T-helper 2 cell treated with Interferon-gamma antibody and Interleukin-4, amounts not matched to agents 5 μg/mL and 100 μg/mL, for 36 hours (primary cell): ENCODE results near the gene SUSD6.
A peak's percentile ranks its signal among the peaks of the same experiment; 100 is the strongest.
"Not testable (repeated sequence)": the region's sequence is repeated elsewhere in the genome, so short reads cannot be mapped to it uniquely, and the experiment has no call there.

Experiments
- DNase-seq: peaks from one replicate; pipeline ENCODE4 v3.0.0; 2021; ENCODE audit warnings: low spot score
- H3K27ac Mint-ChIP-seq: one replicate; pipeline ENCODE4 v1.8.0; 2021; ENCODE audit warnings: mild to moderate bottlenecking, mixed read lengths
- H3K27me3 Mint-ChIP-seq: one replicate; pipeline ENCODE4 v1.8.0; 2021; ENCODE audit warnings: low read depth, mixed read lengths
- H3K36me3 Mint-ChIP-seq: one replicate; pipeline ENCODE4 v1.8.0; 2021; ENCODE audit warnings: low read depth, mixed read lengths
- H3K4me1 Mint-ChIP-seq: one replicate; pipeline ENCODE4 v1.8.0; 2021; ENCODE audit warnings: low read depth, mixed read lengths
- H3K4me3 Mint-ChIP-seq: one replicate; pipeline ENCODE4 v1.8.0; 2022; ENCODE audit warnings: mild to moderate bottlenecking, moderate library complexity, mixed read lengths
- H3K9me3 Mint-ChIP-seq: one replicate; pipeline ENCODE4 v1.8.0; 2021; ENCODE audit warnings: mixed read lengths

SUSD6 gene

GRCh38 chr14:69731919-69732598, 120.7 kb downstream of the SUSD6 start:
- H3K4me3 Mint-ChIP-seq, H3K27ac Mint-ChIP-seq, DNase-seq, H3K36me3 Mint-ChIP-seq, H3K9me3 Mint-ChIP-seq: not testable (repeated sequence)
- peaks cover 19% of the 10 kb centered on the region for H3K4me1 Mint-ChIP-seq
- H3K27me3 Mint-ChIP-seq = peaks cover 11% of the 10 kb centered on the region

DNA sequence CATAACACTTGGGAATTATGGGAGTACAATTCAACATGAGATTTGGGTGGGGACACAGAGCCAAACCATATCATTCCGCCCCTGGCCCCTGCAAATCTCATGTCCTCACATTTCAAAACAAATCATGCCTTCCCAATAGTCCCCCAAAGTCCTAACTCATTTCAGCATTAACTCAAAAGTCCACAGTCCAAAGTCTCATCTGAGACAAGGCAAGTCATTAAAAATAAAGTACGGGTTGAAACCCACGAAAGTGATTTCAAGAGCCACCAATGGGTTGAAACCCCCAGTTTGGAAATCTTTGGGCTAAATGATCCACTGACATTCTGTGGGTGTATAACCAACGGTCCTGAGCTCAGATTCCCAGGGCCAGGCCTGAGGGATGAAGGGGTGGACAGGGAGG, 125.0 kb downstream of the SUSD6 start:
- not testable (repeated sequence) for H3K4me3 Mint-ChIP-seq

GRCh38 chr14:69741055-69741454, 129.7 kb downstream of the SUSD6 start:
- Mint-ChIP-seq H3K27ac (no peak overlapping the region), H3K4me1 (peaks cover 2% of the 10 kb centered on the region), H3K27me3 (peaks cover 4% of the 10 kb centered on the region)

More for the DNA sequence above, 125.0 kb downstream of the SUSD6 start:
- H3K36me3 Mint-ChIP-seq, DNase-seq, H3K27ac Mint-ChIP-seq, H3K9me3 Mint-ChIP-seq, H3K4me1 Mint-ChIP-seq: not testable (repeated sequence)
- peaks cover 11% of the 10 kb centered on the region for H3K27me3 Mint-ChIP-seq

DNA sequence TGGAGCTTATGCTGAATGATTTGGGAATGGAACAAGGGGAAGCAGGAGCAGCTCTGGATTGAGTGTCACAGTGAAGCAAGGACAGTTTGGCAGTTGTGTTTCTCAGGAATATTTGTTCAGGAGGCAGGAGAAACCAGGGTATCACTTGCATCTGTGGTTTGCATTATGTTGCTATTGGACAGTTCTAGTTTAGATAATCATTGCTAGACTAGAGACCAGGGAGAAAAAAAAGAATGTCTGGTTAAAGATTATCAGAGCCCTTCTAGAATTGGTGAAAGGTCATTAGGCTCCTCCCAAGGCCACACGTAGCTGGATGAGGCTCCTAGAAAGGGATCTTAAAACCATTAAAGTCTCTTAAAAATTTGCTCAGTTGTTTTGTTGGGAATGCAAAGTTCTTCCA, 138.6 kb downstream of the SUSD6 start:
- peaks cover 2% of the 10 kb centered on the region for H3K27me3 Mint-ChIP-seq
- no peak overlapping the region for H3K4me3 Mint-ChIP-seq
- DNase-seq = no peak
- H3K4me1 Mint-ChIP-seq = peaks cover 9% of the 10 kb centered on the region
- no peak overlapping the region for H3K27ac Mint-ChIP-seq
- H3K9me3 Mint-ChIP-seq = no peaks in the 10 kb centered on the region
- no peaks in the 10 kb centered on the region for H3K36me3 Mint-ChIP-seq

More at GRCh38 chr14:69741055-69741454, 129.7 kb downstream of the SUSD6 start:
- no peak for DNase-seq
- H3K9me3 Mint-ChIP-seq = peaks cover 5% of the 10 kb centered on the region
- peaks cover 3% of the 10 kb centered on the region for H3K36me3 Mint-ChIP-seq
- no peak overlapping the region for H3K4me3 Mint-ChIP-seq

DNA sequence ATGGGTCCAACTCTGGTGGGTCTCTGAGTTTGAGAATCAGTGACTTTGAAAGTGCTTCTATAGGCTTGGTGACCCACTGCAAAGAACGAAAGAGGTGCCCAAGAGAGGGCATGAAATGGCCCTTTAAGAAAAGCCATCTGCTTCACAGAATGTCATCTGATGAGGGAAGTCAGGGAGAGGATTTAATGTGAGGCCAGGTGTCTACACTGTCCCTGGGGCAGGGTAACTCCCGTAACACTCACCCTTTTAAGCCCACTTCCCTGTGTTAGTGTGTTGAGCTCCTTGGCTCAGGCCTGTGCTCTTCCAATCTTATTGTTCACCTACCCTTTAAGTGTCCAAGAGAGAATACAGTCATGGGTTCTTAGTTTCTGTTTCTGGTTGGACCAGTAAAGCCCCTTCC, 139.1 kb downstream of the SUSD6 start:
- H3K27ac Mint-ChIP-seq = no peak overlapping the region
- H3K4me3 Mint-ChIP-seq = no peak overlapping the region
- no peaks in the 10 kb centered on the region for H3K9me3 Mint-ChIP-seq
- peaks cover 14% of the 10 kb centered on the region for H3K4me1 Mint-ChIP-seq
- H3K36me3 Mint-ChIP-seq = peaks cover 2% of the 10 kb centered on the region
- H3K27me3 Mint-ChIP-seq = peaks cover 2% of the 10 kb centered on the region
- DNase-seq = no peak

DNA sequence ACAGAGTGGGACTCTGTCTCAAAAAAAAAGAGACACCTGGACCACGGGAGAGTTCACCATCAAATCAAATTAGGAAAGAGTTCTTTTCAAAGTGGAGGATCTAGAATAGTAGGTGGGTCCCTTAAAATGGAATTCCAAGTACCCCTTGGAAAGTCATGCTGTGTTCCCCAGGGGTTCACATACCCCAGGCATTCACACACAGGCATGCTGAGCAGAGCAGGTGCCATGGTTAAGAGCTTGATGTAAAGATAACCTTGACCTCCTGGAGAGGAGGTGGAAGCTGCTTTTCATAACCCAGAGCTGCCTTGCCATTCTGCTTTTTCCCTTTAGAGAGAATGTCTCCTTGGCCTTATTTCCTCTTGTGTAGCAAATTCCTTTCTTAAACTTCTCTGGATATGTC, 141.4 kb downstream of the SUSD6 start:
- Mint-ChIP-seq H3K4me3 (no peak overlapping the region), H3K9me3 (no peaks in the 10 kb centered on the region), H3K36me3 (peaks cover 2% of the 10 kb centered on the region), H3K4me1 (peaks cover 15% of the 10 kb centered on the region), H3K27me3 (peaks cover 2% of the 10 kb centered on the region), H3K27ac (no peak overlapping the region)
- DNase-seq = no peak

- DNase-seq = no peak
- Mint-ChIP-seq H3K9me3 (no peaks in the 10 kb centered on the region), H3K27me3 (peaks cover 2% of the 10 kb centered on the region), H3K4me1 (peaks cover 15% of the 10 kb centered on the region), H3K4me3 (no peak overlapping the region), H3K36me3 (peaks cover 2% of the 10 kb centered on the region), H3K27ac (no peak overlapping the region)
Observed at GRCh38 chr14:69753860-69754259, 142.5 kb downstream of the SUSD6 start.

DNA sequence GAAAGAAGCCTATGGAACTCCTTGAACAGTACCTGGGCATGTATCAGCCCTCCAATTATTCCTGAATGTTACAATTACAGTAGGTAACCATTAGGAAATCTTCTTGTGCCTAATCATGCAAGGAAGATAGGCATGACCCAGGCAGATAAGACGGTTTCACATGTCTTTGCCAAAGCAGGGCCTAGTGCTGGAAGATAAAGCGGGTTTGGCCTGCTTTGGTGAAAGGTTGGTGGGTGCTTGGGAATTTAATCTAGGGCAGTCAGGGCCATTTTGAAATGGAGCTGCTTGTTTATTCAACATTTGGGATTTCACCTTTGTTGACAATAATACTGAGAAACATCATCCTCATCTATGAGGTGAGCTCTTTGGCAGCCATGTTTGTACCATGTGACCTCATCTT, 143.1 kb downstream of the SUSD6 start:
- DNase-seq = no peak

DNA sequence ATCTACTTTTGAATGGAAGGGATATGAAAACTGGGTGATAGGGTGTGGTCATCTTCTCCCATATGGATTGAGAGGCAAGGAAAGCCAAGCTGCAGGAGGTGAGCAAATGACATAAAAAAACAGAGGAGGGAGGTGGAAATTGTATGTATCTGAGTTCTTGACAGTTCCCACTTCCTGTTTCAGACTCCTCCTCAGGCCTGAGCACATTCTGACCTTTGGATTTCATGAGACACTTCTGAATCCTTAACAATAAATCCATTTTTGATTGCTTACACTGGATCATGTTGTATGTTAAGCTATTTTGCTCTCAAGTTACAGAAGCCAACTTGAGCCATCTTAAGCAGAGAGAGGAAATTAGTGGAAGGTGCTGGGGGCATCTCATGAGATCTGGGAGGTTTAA, 143.9 kb downstream of the SUSD6 start:
- peaks cover 15% of the 10 kb centered on the region for H3K4me1 Mint-ChIP-seq
- peaks cover 2% of the 10 kb centered on the region for H3K27me3 Mint-ChIP-seq
- no peak for DNase-seq
- H3K4me3 Mint-ChIP-seq = no peak overlapping the region
- H3K27ac Mint-ChIP-seq = peak overlapping the region; percentile 41
- peaks cover 2% of the 10 kb centered on the region for H3K36me3 Mint-ChIP-seq
- no peaks in the 10 kb centered on the region for H3K9me3 Mint-ChIP-seq

More for the DNA sequence above, 143.1 kb downstream of the SUSD6 start:
- H3K4me3 Mint-ChIP-seq = no peak overlapping the region
- H3K9me3 Mint-ChIP-seq = no peaks in the 10 kb centered on the region
- no peak overlapping the region for H3K27ac Mint-ChIP-seq
- H3K4me1 Mint-ChIP-seq = peaks cover 15% of the 10 kb centered on the region
- H3K36me3 Mint-ChIP-seq = peaks cover 2% of the 10 kb centered on the region
- H3K27me3 Mint-ChIP-seq = peaks cover 2% of the 10 kb centered on the region

- H3K4me3 Mint-ChIP-seq = no peak overlapping the region
- peaks cover 2% of the 10 kb centered on the region for H3K27me3 Mint-ChIP-seq
- H3K27ac Mint-ChIP-seq = peak overlapping the region; percentile 41
- peaks cover 15% of the 10 kb centered on the region for H3K4me1 Mint-ChIP-seq
- peaks cover 2% of the 10 kb centered on the region for H3K36me3 Mint-ChIP-seq
- H3K9me3 Mint-ChIP-seq = no peaks in the 10 kb centered on the region
- DNase-seq = no peak
Observed at GRCh38 chr14:69755784-69756183, 144.4 kb downstream of the SUSD6 start.

DNA sequence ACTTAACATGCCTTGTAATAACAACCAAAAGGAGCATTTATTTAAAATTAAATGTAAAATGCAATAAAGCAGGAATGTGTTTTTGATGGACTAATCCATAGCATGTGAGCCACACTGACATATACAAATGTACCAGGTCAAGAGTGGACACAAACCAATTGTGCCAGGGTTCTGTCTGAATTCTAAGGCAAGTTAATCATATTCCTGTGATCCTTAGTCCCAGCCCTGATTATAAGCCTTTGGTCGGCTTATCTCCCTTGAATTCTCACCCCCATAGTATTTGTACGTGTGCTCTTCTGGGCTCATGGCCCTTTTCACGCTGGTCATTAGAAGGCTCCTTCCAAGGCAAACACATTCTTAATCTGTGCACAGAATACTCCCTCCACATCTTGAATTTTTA, 144.9 kb downstream of the SUSD6 start:
- peaks cover 15% of the 10 kb centered on the region for H3K4me1 Mint-ChIP-seq
- no peak overlapping the region for H3K27ac Mint-ChIP-seq
- H3K4me3 Mint-ChIP-seq = no peak overlapping the region
- DNase-seq = no peak
- peaks cover 2% of the 10 kb centered on the region for H3K36me3 Mint-ChIP-seq
- peaks cover 2% of the 10 kb centered on the region for H3K27me3 Mint-ChIP-seq
- no peaks in the 10 kb centered on the region for H3K9me3 Mint-ChIP-seq

GRCh38 chr14:69760810-69761209, 149.4 kb downstream of the SUSD6 start:
- Mint-ChIP-seq H3K9me3 (peaks cover 11% of the 10 kb centered on the region), H3K4me3 (no peak overlapping the region), H3K27ac (no peak overlapping the region), H3K36me3 (peaks cover 2% of the 10 kb centered on the region), H3K4me1 (peaks cover 21% of the 10 kb centered on the region), H3K27me3 (no peaks in the 10 kb centered on the region)
- DNase-seq = no peak

GRCh38 chr14:69763761-69764510, 152.5 kb downstream of the SUSD6 start:
- Mint-ChIP-seq H3K36me3 (peaks cover 24% of the 10 kb centered on the region), H3K9me3 (peaks cover 12% of the 10 kb centered on the region), H3K27ac (peak overlapping the region; percentile 72), H3K4me1 (peaks cover 37% of the 10 kb centered on the region), H3K4me3 (no peak overlapping the region), H3K27me3 (no peaks in the 10 kb centered on the region)
- DNase-seq = peak; percentile 35
